Fibroblast of lung (primary cell): ENCODE data around the gene PRKCA. TPM values are rescaled to one million over a fixed set of nuclear protein-coding genes. Genes with fewer than 3 reads are reported as not detected.

ENCODE experiments used
- DNase-seq, 2 donors: peaks; one replicate each; pipeline versions ENCODE4 v3.0.0 to v3.0.0-alpha.2; 2010; ENCODE audit warnings: low read depth in 2 of 2
- H2AFZ ChIP-seq: 2 replicates; pipeline ENCODE4 v1.5.1; 2012; ENCODE audit warnings: low read length, control low read depth, inconsistent platforms
- H3K27ac ChIP-seq: 2 replicates; pipeline ENCODE4 v1.5.1; 2011; ENCODE audit warnings: low read length, control low read depth; ENCODE audit not compliant: insufficient read depth
- H3K27me3 ChIP-seq: 2 replicates; pipeline ENCODE4 v1.5.1; 2011; ENCODE audit warnings: mild to moderate bottlenecking, low read length; ENCODE audit not compliant: control insufficient read depth, insufficient read depth
- H3K36me3 ChIP-seq: 2 replicates; pipeline ENCODE4 v1.5.1; 2011; ENCODE audit warnings: low read length; ENCODE audit not compliant: control insufficient read depth, insufficient read depth
- H3K4me1 ChIP-seq: 2 replicates; pipeline ENCODE4 v1.5.1; 2011; ENCODE audit warnings: low read length; ENCODE audit not compliant: control insufficient read depth, insufficient read depth; ENCODE audit errors: extremely low read depth
- H3K4me2 ChIP-seq: 2 replicates; pipeline ENCODE4 v1.5.1; 2011; ENCODE audit warnings: low read length, control low read depth; ENCODE audit not compliant: insufficient read depth; ENCODE audit errors: extremely low read depth
- H3K4me3 ChIP-seq, 4 experiments: fragments of 200-600 bp in 1 of 4; sonication (generic) in 1 of 4; replicated peaks in 1 of 4; 2 replicates each; pipeline ENCODE4 v1.5.1; 2011 to 2016; ENCODE audit warnings: low read length in 4 of 4, low read depth in 3 of 4, mild to moderate bottlenecking in 3 of 4, control low read depth in 2 of 4, inconsistent platforms in 1 of 4, mixed read lengths in 1 of 4; ENCODE audit not compliant: insufficient read depth in 1 of 4; ENCODE audit errors: control extremely low read depth in 1 of 4
- H3K79me2 ChIP-seq: 2 replicates; pipeline ENCODE4 v1.5.1; 2012; ENCODE audit warnings: mild to moderate bottlenecking, low read length, inconsistent platforms; ENCODE audit not compliant: control insufficient read depth, insufficient read depth
- H3K9ac ChIP-seq: 2 replicates; pipeline ENCODE4 v1.5.1; 2011; ENCODE audit warnings: mild to moderate bottlenecking, low read length, control low read depth; ENCODE audit not compliant: insufficient read depth
- H3K9me3 ChIP-seq: 2 replicates; pipeline ENCODE4 v1.5.1; 2012; ENCODE audit warnings: low read depth, low read length; ENCODE audit not compliant: control insufficient read depth, insufficient read depth
- H4K20me1 ChIP-seq: 2 replicates; pipeline ENCODE4 v1.5.1; 2011; ENCODE audit warnings: low read length; ENCODE audit not compliant: control insufficient read depth, insufficient read depth; ENCODE audit errors: extremely low read depth
- CTCF ChIP-seq, 2 donors: IDR thresholded peaks in 1 of 2; conservative IDR thresholded peaks in 1 of 2; 1 replicate in 1 of 2; 2 replicates in 1 of 2; pipeline ENCODE4 v1.5.1; 2011 to 2012; ENCODE audit warnings: low read length in 2 of 2, control low read depth in 1 of 2, inconsistent platforms in 1 of 2, low read depth in 1 of 2, mild to moderate bottlenecking in 1 of 2
- EZH2 ChIP-seq: IDR thresholded peaks from 2 replicates; pipeline ENCODE4 v1.5.1; 2012; ENCODE audit warnings: low read length, control low read depth, mild to moderate bottlenecking; ENCODE audit errors: missing control alignments
- polyA plus RNA-seq, 2 donors: library from polyadenylated mRNA; depleted of rRNA in 1 of 2; stranded (reverse) in 1 of 2; unstranded in 1 of 2; fragments of >200 nt; gene quantifications; 2 replicates each; pipeline ENCODE4 v1.2.1, GENCODE V29; 2011 to 2012; ENCODE audit warnings: missing spikeins in 1 of 2
- total RNA-seq: library from RNA; depleted of rRNA; stranded (reverse); fragments of >200 nt; gene quantifications from 2 replicates; pipeline ENCODE4 v1.2.1, GENCODE V29; 2014

Gene PRKCA
- total and polyA plus RNA-seq, 2 donors (not counting 1 experiment from before 2014, with no cell fraction given), result 34.0 to 74.2 TPM

- Histone ChIP-seq H4K20me1 (no peaks in the 10 kb centered on the region), H3K4me3 (no peak overlapping the region), H3K27ac (peak overlapping the region; percentile 89), H3K9me3 (no peaks in the 10 kb centered on the region), H3K4me1 (peaks cover 26% of the 10 kb centered on the region), H3K4me2 (no peak overlapping the region), H3K79me2 (peaks cover 50% of the 10 kb centered on the region), H3K36me3 (peaks cover 2% of the 10 kb centered on the region), H3K27me3 (no peaks in the 10 kb centered on the region), H2AFZ (no peak overlapping the region), H3K9ac (no peak overlapping the region)
- DNase-seq, result no peak
- no peak for TF ChIP-seq CTCF (conservative IDR thresholded peaks at IDR 0.05 in 1 of 2, IDR thresholded peaks at IDR 0.05 in 1 of 2; ENCODE audit: low read depth in 1 of 2, low read length in 2 of 2)
- no peak for TF ChIP-seq EZH2
Observed at GRCh38 chr17:66458782-66459181, 156.4 kb downstream of the PRKCA start.

- Histone ChIP-seq H3K36me3 (peaks cover 2% of the 10 kb centered on the region), H3K9me3 (no peaks in the 10 kb centered on the region), H3K4me2 (no peak overlapping the region), H3K4me3 (peak overlapping the region in 2 of 4 experiments; percentile 10 to 11), H2AFZ (no peak overlapping the region), H3K4me1 (peaks cover 26% of the 10 kb centered on the region), H3K9ac (no peak overlapping the region), H4K20me1 (no peaks in the 10 kb centered on the region), H3K79me2 (peaks cover 49% of the 10 kb centered on the region), H3K27me3 (no peaks in the 10 kb centered on the region), H3K27ac (peak overlapping the region; percentile 89)
- DNase-seq, result peak; percentile 99 to 100
- TF ChIP-seq CTCF (conservative IDR thresholded peaks at IDR 0.05 in 1 of 2, IDR thresholded peaks at IDR 0.05 in 1 of 2; ENCODE audit: low read depth in 1 of 2, low read length in 2 of 2), result no peak
- no peak for TF ChIP-seq EZH2
Observed at GRCh38 chr17:66459811-66460270, 157.4 kb downstream of the PRKCA start.

- H3K27ac ChIP-seq, result peak overlapping the region; percentile 89
- no peaks in the 10 kb centered on the region for H4K20me1 ChIP-seq
- H3K79me2 ChIP-seq, result peaks cover 50% of the 10 kb centered on the region
- no peak for TF ChIP-seq CTCF (conservative IDR thresholded peaks at IDR 0.05 in 1 of 2, IDR thresholded peaks at IDR 0.05 in 1 of 2; ENCODE audit: low read depth in 1 of 2, low read length in 2 of 2)
- TF ChIP-seq EZH2, result no peak
- DNase-seq, result no peak
- peak overlapping the region; percentile 56 for H3K4me2 ChIP-seq
- peak overlapping the region in 1 of 4 experiments; percentile 11 for H3K4me3 ChIP-seq
- H3K9me3 ChIP-seq, result no peaks in the 10 kb centered on the region
- peaks cover 2% of the 10 kb centered on the region for H3K36me3 ChIP-seq
- H3K9ac ChIP-seq, result no peak overlapping the region
- H3K4me1 ChIP-seq, result peaks cover 29% of the 10 kb centered on the region
- H3K27me3 ChIP-seq, result no peaks in the 10 kb centered on the region
- no peak overlapping the region for H2AFZ ChIP-seq
Observed at GRCh38 chr17:66460558-66460957, 158.1 kb downstream of the PRKCA start.
